H9 (cell line): ENCODE results near the gene KCNJ1. TPM values are rescaled to one million over a fixed set of nuclear protein-coding genes. Genes with fewer than 3 reads are reported as not detected.

Experiments
- DNase-seq: peaks from one replicate; pipeline ENCODE4 v3.0.0-alpha.2; 2017
- H2AFZ ChIP-seq: one replicate; pipeline ENCODE4 v1.6.1; 2013; ENCODE audit warnings: mild to moderate bottlenecking, low read length, control low read depth, moderate library complexity
- H2AK5ac ChIP-seq: 2 replicates; pipeline ENCODE4 v1.6.1; 2013; ENCODE audit warnings: low read length, control low read depth, mixed read lengths; ENCODE audit not compliant: insufficient read length
- H2BK120ac ChIP-seq: one replicate; pipeline ENCODE4 v1.6.1; 2013; ENCODE audit warnings: low read depth, mild to moderate bottlenecking, low read length, control low read depth, inconsistent platforms; ENCODE audit not compliant: poor library complexity, severe bottlenecking
- H2BK12ac ChIP-seq: 2 replicates; pipeline ENCODE4 v1.6.1; 2013; ENCODE audit warnings: low read length, control low read depth, mixed read lengths, low read depth; ENCODE audit not compliant: insufficient read length
- H2BK15ac ChIP-seq: 2 replicates; pipeline ENCODE4 v1.6.1; 2013; ENCODE audit warnings: low read depth, low read length, control low read depth
- H2BK20ac ChIP-seq: one replicate; pipeline ENCODE4 v1.6.1; 2013; ENCODE audit warnings: low read depth, mild to moderate bottlenecking, low read length, control low read depth, inconsistent platforms; ENCODE audit not compliant: poor library complexity, severe bottlenecking
- H2BK5ac ChIP-seq: 2 replicates; pipeline ENCODE4 v1.6.1; 2013; ENCODE audit warnings: low read length, control low read depth, mixed read lengths; ENCODE audit not compliant: insufficient read length
- H3K14ac ChIP-seq: 2 replicates; pipeline ENCODE4 v1.6.1; 2013; ENCODE audit warnings: low read length, control low read depth; ENCODE audit not compliant: insufficient read depth
- H3K18ac ChIP-seq: 2 replicates; pipeline ENCODE4 v1.6.1; 2013; ENCODE audit warnings: low read depth, mild to moderate bottlenecking, mixed read lengths, low read length, control low read depth; ENCODE audit not compliant: insufficient read length
- H3K23ac ChIP-seq: 2 replicates; pipeline ENCODE4 v1.6.1; 2013; ENCODE audit warnings: low read length, control low read depth, mixed read lengths, low read depth; ENCODE audit not compliant: insufficient read length
- H3K23me2 ChIP-seq: 2 replicates; pipeline ENCODE4 v1.6.1; 2013; ENCODE audit warnings: low read depth, mild to moderate bottlenecking, mixed read lengths, low read length, control low read depth; ENCODE audit not compliant: insufficient read length, poor library complexity, severe bottlenecking
- H3K27ac ChIP-seq: 2 replicates; pipeline ENCODE4 v1.5.1; 2013; ENCODE audit warnings: low read length, control low read depth, mixed read lengths, low read depth; ENCODE audit not compliant: insufficient read length
- H3K27me3 ChIP-seq: 2 replicates; pipeline ENCODE4 v1.6.1; 2013; ENCODE audit warnings: low read length, control low read depth, inconsistent platforms; ENCODE audit not compliant: insufficient read depth
- H3K4ac ChIP-seq: 2 replicates; pipeline ENCODE4 v1.6.1; 2013; ENCODE audit warnings: low read depth, mild to moderate bottlenecking, control low read depth, inconsistent platforms, low read length, moderate library complexity
- H3K4me1 ChIP-seq: 2 replicates; pipeline ENCODE4 v1.6.1; 2013; ENCODE audit warnings: low read length, control low read depth, inconsistent platforms; ENCODE audit not compliant: insufficient read depth
- H3K4me2 ChIP-seq: 2 replicates; pipeline ENCODE4 v1.6.1; 2013; ENCODE audit warnings: low read length, control low read depth, mixed read lengths; ENCODE audit not compliant: insufficient read length, insufficient read depth
- H3K56ac ChIP-seq: 2 replicates; pipeline ENCODE4 v1.6.1; 2013; ENCODE audit warnings: low read depth, mild to moderate bottlenecking, mixed read lengths, low read length, control low read depth; ENCODE audit not compliant: insufficient read length
- H3K79me1 ChIP-seq: 2 replicates; pipeline ENCODE4 v1.6.1; 2013; ENCODE audit warnings: low read depth, mild to moderate bottlenecking, moderate library complexity, low read length, control low read depth, inconsistent platforms; ENCODE audit not compliant: insufficient read depth, poor library complexity, severe bottlenecking
- H3K79me2 ChIP-seq: 2 replicates; pipeline ENCODE4 v1.6.1; 2013; ENCODE audit warnings: low read length, control low read depth, inconsistent platforms; ENCODE audit not compliant: insufficient read depth
- H3K9ac ChIP-seq: 2 replicates; pipeline ENCODE4 v1.6.1; 2013; ENCODE audit warnings: low read length, control low read depth, mixed read lengths; ENCODE audit not compliant: insufficient read length; ENCODE audit errors: extremely low read depth
- H3K9me3 ChIP-seq: one replicate; pipeline ENCODE4 v1.6.1; 2013; ENCODE audit warnings: low read depth, low read length, inconsistent platforms; ENCODE audit not compliant: control insufficient read depth
- H3T11ph ChIP-seq: one replicate; pipeline ENCODE4 v1.6.1; 2013; ENCODE audit warnings: mild to moderate bottlenecking, low read length, control low read depth, inconsistent platforms
- H4K20me1 ChIP-seq: one replicate; pipeline ENCODE4 v1.6.1; 2013; ENCODE audit not compliant: control insufficient read depth, insufficient read length, insufficient read depth
- H4K5ac ChIP-seq: 2 replicates; pipeline ENCODE4 v1.6.1; 2013; ENCODE audit warnings: low read depth, mild to moderate bottlenecking, mixed read lengths, low read length, control low read depth; ENCODE audit not compliant: insufficient read length
- H4K8ac ChIP-seq: replicated peaks from 2 replicates; pipeline ENCODE4 v1.6.1; 2013; ENCODE audit warnings: low read length, control low read depth, mixed read lengths, low read depth; ENCODE audit not compliant: insufficient read length
- H4K91ac ChIP-seq: 2 replicates; pipeline ENCODE4 v1.6.1; 2013; ENCODE audit warnings: low read depth, mild to moderate bottlenecking, moderate library complexity, mixed read lengths, low read length, control low read depth; ENCODE audit not compliant: insufficient read length
- H3K27ac Mint-ChIP-seq, 3 experiments: 2 replicates in 2 of 3; 3 replicates in 1 of 3; pipeline ENCODE4 v1.8.0; 2020 to 2021; ENCODE audit warnings: mixed read lengths in 3 of 3, mild to moderate bottlenecking in 1 of 3, moderate library complexity in 1 of 3
- H3K27me3 Mint-ChIP-seq: 2 replicates; pipeline ENCODE4 v1.8.0; 2021; ENCODE audit warnings: low read depth, mild to moderate bottlenecking, moderate library complexity, mixed read lengths
- H3K36me3 Mint-ChIP-seq, 3 experiments: 2 replicates in 2 of 3; 3 replicates in 1 of 3; pipeline ENCODE4 v1.8.0; 2020 to 2021; ENCODE audit warnings: low read depth in 3 of 3, mixed read lengths in 3 of 3; ENCODE audit not compliant: insufficient read depth in 1 of 3
- H3K4me1 Mint-ChIP-seq, 2 experiments: 2 replicates each; pipeline ENCODE4 v1.8.0; 2020; ENCODE audit warnings: mixed read lengths in 2 of 2
- H3K4me3 Mint-ChIP-seq, 2 experiments: 2 replicates in 1 of 2; 3 replicates in 1 of 2; pipeline ENCODE4 v1.8.0; 2020 to 2021; ENCODE audit warnings: mild to moderate bottlenecking in 2 of 2, mixed read lengths in 2 of 2, moderate library complexity in 1 of 2
- H3K9me3 Mint-ChIP-seq, 2 experiments: 2 replicates in 1 of 2; 3 replicates in 1 of 2; pipeline ENCODE4 v1.8.0; 2020; ENCODE audit warnings: mild to moderate bottlenecking in 2 of 2, mixed read lengths in 2 of 2, moderate library complexity in 1 of 2
- CTCF ChIP-seq: fragments of 200-600 bp; sonication (generic); conservative IDR thresholded peaks from 3 replicates; pipeline ENCODE4 v1.8.0; 2021; ENCODE audit warnings: antibody characterized with exemption, mild to moderate bottlenecking
- WGBS: extraction: QIAGEN DNeasy Blood & Tissue Kit; methylation state at CpG from one replicate; pipeline ENCODE4 v1.1.7; 2013; ENCODE audit warnings: missing lambda C conversion rate, low lambda C conversion rate, mixed read lengths; ENCODE audit not compliant: insufficient read length; ENCODE audit errors: extremely low coverage; 5-methylcytosine and 5-hydroxymethylcytosine counted together
- total RNA-seq: library from RNA; stranded (reverse); gene quantifications from 2 replicates; pipeline ENCODE4 v1.2.1, GENCODE V29; 2021

KCNJ1 gene
- total RNA-seq, 1 experiment from 2014 or later = not detected

- H4K5ac ChIP-seq = no peak overlapping the region
- H2BK12ac ChIP-seq = no peak overlapping the region
- H3K79me2 ChIP-seq = no peaks in the 10 kb centered on the region
- no peak overlapping the region for H3K56ac ChIP-seq
- peaks cover 17% of the 10 kb centered on the region for H3K4me1 ChIP-seq
- no peak for DNase-seq
- no peaks in the 10 kb centered on the region for H3K9me3 ChIP-seq
- 0 out of 2 replicates have a peak overlapping the region, but pooled peaks have one; percentile 60 for H3K14ac ChIP-seq
- no peak overlapping the region for H3K27ac ChIP-seq
- no peaks in the 10 kb centered on the region; a peak in 1 of 7 replicates for H3K36me3 Mint-ChIP-seq
- H3K23ac ChIP-seq = no peak overlapping the region
- no peaks in the 10 kb centered on the region for H3K79me1 ChIP-seq
- no peak overlapping the region for H2BK120ac ChIP-seq
- H2AFZ ChIP-seq = no peak overlapping the region
- peaks cover 44 to 45% of the 10 kb centered on the region in 2 experiments for H3K4me1 Mint-ChIP-seq
- WGBS = no CpG with 5 or more reads among the region's 6 CpGs
- H3K27ac Mint-ChIP-seq = peak overlapping the region in 2 of 3 experiments; percentile 7 to 35; a peak in 1 of 7 replicates
- H3K18ac ChIP-seq = no peak overlapping the region
- no peak overlapping the region for H4K91ac ChIP-seq
- no peak overlapping the region for H3T11ph ChIP-seq
- no peaks in the 10 kb centered on the region; the same call in 1 of the 2 replicates for H3K27me3 ChIP-seq
- no peak overlapping the region for H3K9ac ChIP-seq
- no peak overlapping the region for H2BK5ac ChIP-seq
- H3K4ac ChIP-seq = no peak overlapping the region
- no peaks in the 10 kb centered on the region; a peak in 2 of 5 replicates for H3K9me3 Mint-ChIP-seq
- peak overlapping the region; percentile 3 to 13; a peak in 4 of 5 replicates for H3K4me3 Mint-ChIP-seq
- peak overlapping the region; percentile 70 for H3K4me2 ChIP-seq
- H3K23me2 ChIP-seq = peaks cover 3% of the 10 kb centered on the region
- TF ChIP-seq CTCF = no peak
- no peak overlapping the region for H2BK15ac ChIP-seq
- no peak overlapping the region for H4K8ac ChIP-seq
- H3K27me3 Mint-ChIP-seq = peaks cover 42% of the 10 kb centered on the region
- H4K20me1 ChIP-seq = no peaks in the 10 kb centered on the region
- no peak overlapping the region for H2BK20ac ChIP-seq
- H2AK5ac ChIP-seq = no peak overlapping the region
These were observed 5.0 kb upstream of the KCNJ1 start for GRCh38 chr11:128872094-128872493.
